Small intestine (tissue), 7 donors: Measurements from ENCODE around the gene SDF2L1. TPM values are rescaled to one million over a fixed set of nuclear protein-coding genes. Genes with fewer than 3 reads are reported as not detected.
"Not testable (repeated sequence)": the region's sequence is repeated elsewhere in the genome, so short reads cannot be mapped to it uniquely, and the experiment has no call there.

Source experiments
- DNase-seq, 2 donors: peaks; one replicate each; pipeline versions ENCODE4 v3.0.0 to v3.0.0-alpha.2; 2013
- FAIRE-seq: peaks from 2 replicates; lab custom pipeline; 2012; peaks lifted over from hg19 to GRCh38; lab: Jason Lieb, UNC
- H3K27ac ChIP-seq, 3 donors: one replicate each; pipeline ENCODE4 v1.5.1; 2013; ENCODE audit warnings: low read length in 2 of 3, mild to moderate bottlenecking in 2 of 3, control low read depth in 1 of 3, inconsistent platforms in 1 of 3, low read depth in 1 of 3, moderate library complexity in 1 of 3
- H3K27me3 ChIP-seq, 3 donors: one replicate each; pipeline ENCODE4 v1.6.1; 2013; ENCODE audit warnings: low read length in 3 of 3, inconsistent platforms in 1 of 3; ENCODE audit not compliant: control insufficient read depth in 3 of 3, insufficient read depth in 3 of 3
- H3K36me3 ChIP-seq, 3 donors: one replicate each; pipeline ENCODE4 v1.6.1; 2013; ENCODE audit warnings: low read length in 3 of 3, inconsistent platforms in 1 of 3, low read depth in 1 of 3, mild to moderate bottlenecking in 1 of 3, moderate library complexity in 1 of 3; ENCODE audit not compliant: control insufficient read depth in 3 of 3, insufficient read depth in 2 of 3
- H3K4me1 ChIP-seq, 3 donors: one replicate each; pipeline ENCODE4 v1.6.1; 2013; ENCODE audit warnings: low read length in 2 of 3, inconsistent platforms in 1 of 3, low read depth in 1 of 3, mild to moderate bottlenecking in 1 of 3, moderate library complexity in 1 of 3; ENCODE audit not compliant: control insufficient read depth in 3 of 3, insufficient read depth in 2 of 3
- H3K4me3 ChIP-seq, 3 donors: one replicate each; pipeline ENCODE4 v1.5.1; 2013; ENCODE audit warnings: low read length in 3 of 3, control low read depth in 1 of 3, inconsistent platforms in 1 of 3, low read depth in 1 of 3, mild to moderate bottlenecking in 1 of 3, moderate library complexity in 1 of 3
- H3K9me3 ChIP-seq, 2 donors: one replicate each; pipeline ENCODE4 v1.6.1; 2013; ENCODE audit warnings: low read depth in 1 of 2, low read length in 1 of 2; ENCODE audit not compliant: control insufficient read depth in 2 of 2, insufficient read depth in 1 of 2
- WGBS, 3 donors: extraction: QIAGEN DNeasy Blood & Tissue Kit; methylation state at CpG; one replicate each; pipeline ENCODE4 v1.1.7; 2013; 5-methylcytosine and 5-hydroxymethylcytosine counted together
- polyA plus RNA-seq, 4 donors: library from polyadenylated mRNA; stranded (reverse) in 3 of 4; unstranded in 1 of 4; fragments of 200-250 nt in 3 of 4; fragments of 120-200 nt in 1 of 4; gene quantifications; one replicate each; pipeline versions ENCODE4 v1.2.1 to v1.2.3, GENCODE V29; 2013
- donor health status: healthy with polysubstance abuse.
- donor health status: control.
- donor health status: control.
- donor health status: Bipolar disorder and iron deficiency.
- donor health status: healthy.

SDF2L1 gene
- polyA plus RNA-seq, 4 donors = 25.9 to 125 (median 49.8) TPM

DNA sequence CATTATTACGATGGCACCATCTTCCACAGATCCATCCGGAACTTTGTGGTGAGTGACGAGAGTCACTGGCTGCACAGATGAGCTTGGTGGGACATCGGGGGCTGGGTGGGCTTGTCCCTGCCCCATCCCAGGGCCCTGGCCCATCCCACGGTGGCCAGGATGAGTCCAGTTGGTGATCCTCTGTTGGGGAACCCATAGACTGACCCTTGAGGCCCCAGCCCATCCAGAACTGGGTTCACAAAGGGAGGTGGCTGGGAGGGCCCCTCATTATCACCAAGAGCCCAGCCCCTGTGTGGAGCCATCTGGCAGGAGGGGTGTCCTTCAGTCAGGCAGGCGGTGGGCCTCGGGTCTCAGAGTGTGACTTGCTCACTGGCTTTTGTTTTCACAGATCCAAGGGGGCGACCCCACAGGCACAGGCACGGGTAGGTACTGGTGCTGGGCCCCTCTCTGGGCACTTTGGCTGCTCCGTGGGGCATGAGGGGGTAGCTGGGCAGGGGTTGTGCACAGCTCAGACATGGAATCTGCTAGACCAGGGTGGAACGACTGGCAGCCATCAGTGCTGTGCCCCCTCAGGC is 45.7 kb downstream of the SDF2L1 start:
- FAIRE-seq (no peak), DNase-seq (no peak)
- no peak overlapping the region for H3K27ac ChIP-seq
- H3K4me1 ChIP-seq = no peaks in the 10 kb centered on the region
- no peaks in the 10 kb centered on the region for H3K27me3 ChIP-seq
- peaks cover 13 to 73% (median 15%) of the 10 kb centered on the region in 3 donors for H3K36me3 ChIP-seq
- WGBS, 3 donors = 95 to 96% (median 96%) methylated on average over 10 to 11 of the region's 11 CpGs
- no peaks in the 10 kb centered on the region for H3K9me3 ChIP-seq
- no peak overlapping the region for H3K4me3 ChIP-seq

DNA sequence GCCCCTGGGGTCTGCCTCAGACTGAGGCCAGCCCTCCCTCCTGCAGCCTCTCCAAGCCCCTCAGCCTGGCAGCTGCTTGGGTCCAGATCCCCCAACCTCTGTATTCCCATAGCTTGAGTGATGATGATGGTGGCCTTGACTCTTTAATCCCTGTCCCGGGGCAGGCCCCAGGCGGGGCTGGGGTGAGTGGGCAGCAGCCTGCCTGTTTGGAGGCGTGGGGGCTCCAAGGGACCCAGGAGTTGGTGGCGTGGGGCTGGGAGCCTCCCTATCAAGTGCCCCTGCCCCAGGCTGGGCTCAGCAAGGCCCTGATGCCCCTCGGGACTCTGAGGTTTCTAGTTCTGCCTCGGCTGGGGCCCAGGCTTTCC is 46.2 kb downstream of the SDF2L1 start:
- peaks cover 15 to 72% (median 16%) of the 10 kb centered on the region in 3 donors for H3K36me3 ChIP-seq

DNA sequence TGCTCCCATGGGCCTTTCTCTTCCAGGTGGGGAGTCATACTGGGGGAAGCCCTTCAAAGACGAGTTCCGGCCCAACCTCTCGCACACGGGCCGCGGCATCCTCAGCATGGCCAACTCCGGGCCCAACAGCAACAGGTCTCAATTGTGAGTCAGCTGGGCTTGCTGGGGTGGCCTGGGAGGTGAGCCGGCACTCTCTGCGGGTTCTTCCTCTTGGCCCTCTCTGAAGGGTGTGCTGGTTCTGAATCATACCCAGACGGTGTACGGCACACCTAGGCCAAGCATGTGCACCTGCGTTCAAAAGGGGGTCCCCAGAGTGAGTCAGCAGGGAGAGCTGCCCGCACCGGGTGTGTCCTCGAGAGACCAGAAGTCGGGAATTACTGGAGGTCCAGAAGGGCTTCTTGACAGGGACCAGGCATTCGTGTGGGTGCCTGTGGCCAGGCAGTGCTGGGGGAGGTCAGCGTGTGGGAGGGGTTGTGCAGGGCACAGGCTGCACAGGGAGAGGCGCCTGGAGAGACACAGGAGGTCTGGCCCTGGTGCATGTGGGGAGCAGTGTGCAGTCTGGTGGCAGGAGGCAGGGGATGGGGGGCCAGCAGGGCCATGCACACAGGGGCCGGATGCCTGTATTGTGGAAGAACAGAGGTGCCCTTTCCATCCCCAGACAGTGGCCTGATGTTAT is 46.7 kb downstream of the SDF2L1 start:
- no peaks in the 10 kb centered on the region for H3K27me3 ChIP-seq
- H3K4me1 ChIP-seq = no peaks in the 10 kb centered on the region
- WGBS, 3 donors = 90 to 93% (median 92%) methylated on average over 19 to 20 of the region's 20 CpGs
- H3K4me3 ChIP-seq = no peak overlapping the region
- DNase-seq (no peak), FAIRE-seq (no peak)
- H3K36me3 ChIP-seq = peaks cover 15 to 73% (median 19%) of the 10 kb centered on the region in 3 donors
- no peaks in the 10 kb centered on the region for H3K9me3 ChIP-seq
- no peak overlapping the region for H3K27ac ChIP-seq

More for the DNA sequence above, 46.2 kb downstream of the SDF2L1 start:
- FAIRE-seq (no peak), DNase-seq (no peak)
- no peaks in the 10 kb centered on the region for H3K27me3 ChIP-seq
- H3K4me1 ChIP-seq = no peaks in the 10 kb centered on the region
- no peaks in the 10 kb centered on the region for H3K9me3 ChIP-seq
- H3K27ac ChIP-seq = no peak overlapping the region
- no peak overlapping the region for H3K4me3 ChIP-seq
- 92 to 97% (median 94%) methylated on average over 6 of the region's 6 CpGs for WGBS, 3 donors

DNA sequence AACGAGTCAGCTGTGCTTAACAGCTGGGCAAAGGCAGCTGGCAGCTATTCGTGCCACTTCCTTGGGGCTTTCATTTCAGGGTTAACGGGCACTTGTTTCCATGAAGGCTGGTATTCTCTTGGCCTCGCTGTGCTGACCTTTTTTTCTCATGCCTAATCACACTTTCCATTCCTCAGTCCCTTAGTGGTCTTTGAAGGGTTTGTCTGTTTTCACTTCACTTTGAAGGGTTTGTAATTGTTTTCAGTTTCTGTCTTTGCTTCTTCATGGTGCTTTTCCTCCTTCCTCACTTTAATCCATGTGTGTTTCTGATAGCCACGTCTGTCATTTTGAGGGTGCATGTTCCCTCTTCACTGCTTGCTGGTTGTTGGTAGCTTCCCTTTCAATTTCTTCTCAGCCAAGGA is 48.3 kb downstream of the SDF2L1 start:
- no peaks in the 10 kb centered on the region for H3K9me3 ChIP-seq
- 50 to 70% (median 62%) methylated on average over 5 of the region's 5 CpGs for WGBS, 3 donors
- H3K27ac ChIP-seq = no peak overlapping the region
- no peak for DNase-seq
- no peaks in the 10 kb centered on the region for H3K4me1 ChIP-seq
- H3K27me3 ChIP-seq = no peaks in the 10 kb centered on the region
- H3K4me3 ChIP-seq = no peak overlapping the region
- peaks cover 14 to 75% (median 15%) of the 10 kb centered on the region in 3 donors for H3K36me3 ChIP-seq
- FAIRE-seq = no peak

DNA sequence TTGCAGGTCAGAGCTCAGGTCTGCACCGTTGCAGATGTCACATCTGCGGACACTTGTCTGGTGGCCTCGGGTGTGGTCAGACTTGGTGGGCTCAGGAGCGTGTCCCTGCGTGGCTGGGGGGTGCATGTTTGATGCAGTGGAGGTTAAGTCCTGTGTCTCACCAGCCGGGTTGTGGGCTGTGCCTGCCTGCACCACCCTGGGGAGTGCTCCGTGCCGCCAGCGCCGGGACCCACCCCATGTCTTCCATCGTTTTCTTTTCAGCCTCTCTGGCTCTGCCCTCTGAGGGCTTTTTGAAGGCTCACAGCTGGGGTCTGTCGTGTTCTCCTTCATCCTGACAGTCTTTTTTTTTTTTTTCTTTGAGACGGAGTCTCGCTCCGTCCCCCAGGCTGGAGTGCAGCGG is 49.7 kb downstream of the SDF2L1 start:
- no peak for FAIRE-seq
- Histone ChIP-seq H3K4me3 (no peak overlapping the region), H3K9me3 (no peaks in the 10 kb centered on the region), H3K36me3 (peaks cover 13 to 79% (median 19%) of the 10 kb centered on the region in 3 donors), H3K27ac (no peak overlapping the region), H3K4me1 (no peaks in the 10 kb centered on the region), H3K27me3 (no peaks in the 10 kb centered on the region)
- DNase-seq = no peak
- 90 to 94% (median 93%) methylated on average over 12 to 16 of the region's 16 CpGs for WGBS, 3 donors

DNA sequence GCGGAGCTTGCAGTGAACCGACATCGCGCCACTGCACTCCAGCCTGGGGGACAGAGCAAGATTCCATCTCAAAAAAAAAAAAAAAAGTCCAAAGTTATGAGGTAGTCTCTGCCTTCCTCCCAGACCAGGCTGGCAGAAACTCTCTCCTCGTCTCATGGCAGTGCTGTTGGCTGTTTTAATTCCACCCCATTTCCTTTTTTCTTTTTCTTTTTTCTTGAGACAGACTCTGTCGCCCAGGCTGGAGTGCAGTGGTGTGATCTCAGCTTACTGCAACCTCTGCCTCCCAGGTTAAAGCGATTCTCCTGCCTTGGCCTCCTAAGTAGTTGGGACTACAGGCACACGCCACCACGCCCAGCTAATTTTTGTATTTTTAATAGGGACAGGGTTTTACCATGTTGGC is 50.8 kb downstream of the SDF2L1 start:
- DNase-seq, H3K4me3 ChIP-seq, FAIRE-seq, H3K4me1 ChIP-seq, H3K27ac ChIP-seq, H3K9me3 ChIP-seq, H3K27me3 ChIP-seq: not testable (repeated sequence)
- peaks cover 9 to 76% (median 23%) of the 10 kb centered on the region in 3 donors for H3K36me3 ChIP-seq
- 90 to 94% (median 94%) methylated on average over 9 of the region's 9 CpGs for WGBS, 3 donors

DNA sequence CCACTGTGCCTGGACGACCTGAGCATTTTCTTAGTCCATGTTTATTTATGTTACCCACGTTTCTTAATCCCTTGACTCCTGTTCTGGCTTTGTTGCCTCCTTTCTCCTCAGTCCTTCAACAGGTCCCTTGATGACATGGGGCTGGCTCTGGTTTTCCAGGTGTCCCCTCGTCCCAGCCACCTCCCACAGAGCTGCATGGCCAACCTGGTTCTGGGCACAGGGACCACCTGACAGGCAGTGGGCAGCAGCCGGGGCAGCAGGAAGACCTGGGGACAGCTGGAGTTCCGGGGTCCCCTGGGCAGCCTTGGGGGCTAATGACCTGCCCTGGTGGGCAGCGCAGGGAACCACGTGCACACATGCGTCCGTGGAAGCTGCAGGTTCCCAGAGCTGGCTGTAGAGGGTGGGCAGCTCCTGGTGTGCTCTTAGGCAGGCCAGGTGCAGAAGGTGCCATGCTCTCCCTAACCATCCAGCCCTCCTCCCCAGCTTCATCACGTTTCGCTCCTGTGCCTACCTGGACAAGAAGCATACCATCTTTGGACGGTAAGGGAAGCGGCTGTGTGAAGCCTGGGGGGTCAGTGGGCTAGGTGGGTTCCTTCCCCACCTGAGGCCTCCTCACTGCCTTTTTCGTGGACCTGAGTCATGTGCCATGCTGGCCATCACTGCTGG is 51.4 kb downstream of the SDF2L1 start:
- FAIRE-seq (no peak), DNase-seq (no peak)
- peaks cover 6 to 73% (median 19%) of the 10 kb centered on the region in 3 donors for H3K36me3 ChIP-seq
- no peak overlapping the region for H3K4me3 ChIP-seq
- WGBS, 3 donors = 92 to 93% (median 93%) methylated on average over 14 of the region's 14 CpGs
- no peaks in the 10 kb centered on the region for H3K27me3 ChIP-seq
- H3K4me1 ChIP-seq = no peaks in the 10 kb centered on the region
- no peak overlapping the region for H3K27ac ChIP-seq
- H3K9me3 ChIP-seq = no peaks in the 10 kb centered on the region
